ENCODE data around the gene EXOC4. TPM values are rescaled to one million over a fixed set of nuclear protein-coding genes. Genes with fewer than 3 reads are reported as not detected.

Gene EXOC4
- total RNA-seq, 1 experiment from 2014 or later = 75.8 TPM

- H4K91ac ChIP-seq (ENCODE audit: insufficient read length, low read depth, low read length) = no peak overlapping the region
These were observed 845.2 kb downstream of the EXOC4 start for GRCh38 chr7:134098072-134098471.

More at GRCh38 chr7:134098072-134098471, 845.2 kb downstream of the EXOC4 start:
- no peak overlapping the region for H3K4ac ChIP-seq (ENCODE audit: low read depth, low read length)
- no peaks in the 10 kb centered on the region for H3K27me3 Mint-ChIP-seq (ENCODE audit: low read depth)
- no peak overlapping the region for H2BK20ac ChIP-seq (ENCODE audit: low read depth, low read length, poor library complexity, severe bottlenecking)
- H3K27ac Mint-ChIP-seq = no peak overlapping the region
- no peaks in the 10 kb centered on the region for H3K27me3 ChIP-seq (ENCODE audit: insufficient read depth, low read length)
- no peaks in the 10 kb centered on the region for H3K4me1 ChIP-seq (ENCODE audit: insufficient read depth, low read length)
- H3K9ac ChIP-seq (ENCODE audit: extremely low read depth, insufficient read length, low read length) = no peak overlapping the region
- no peak overlapping the region for H3K4me2 ChIP-seq (ENCODE audit: insufficient read depth, insufficient read length, low read length)
- no peak overlapping the region for H2BK120ac ChIP-seq (ENCODE audit: low read depth, low read length, poor library complexity, severe bottlenecking)
- peaks cover 38 to 42% of the 10 kb centered on the region in 2 experiments for H3K9me3 Mint-ChIP-seq
- H4K8ac ChIP-seq (replicated peaks; ENCODE audit: insufficient read length, low read depth, low read length) = no peak overlapping the region
- no peak overlapping the region for H2BK15ac ChIP-seq (ENCODE audit: low read depth, low read length)
- H3K18ac ChIP-seq (ENCODE audit: insufficient read length, low read depth, low read length) = no peak overlapping the region
- no peak overlapping the region for H4K5ac ChIP-seq (ENCODE audit: insufficient read length, low read depth, low read length)
- no peak overlapping the region for H2BK5ac ChIP-seq (ENCODE audit: insufficient read length, low read length)
- H4K20me1 ChIP-seq (ENCODE audit: control insufficient read depth, insufficient read depth, insufficient read length) = no peaks in the 10 kb centered on the region
- H3K36me3 Mint-ChIP-seq (ENCODE audit: insufficient read depth in 1 of 3, low read depth in 3 of 3) = peaks cover 10 to 31% (median 27%) of the 10 kb centered on the region in 3 experiments
- no peak overlapping the region for H3K14ac ChIP-seq (ENCODE audit: insufficient read depth, low read length)
- H3K23ac ChIP-seq (ENCODE audit: insufficient read length, low read depth, low read length) = no peak overlapping the region
- no peak overlapping the region for H2BK12ac ChIP-seq (ENCODE audit: insufficient read length, low read depth, low read length)
- no peak overlapping the region for H2AK5ac ChIP-seq (ENCODE audit: insufficient read length, low read length)
- H3K79me2 ChIP-seq (ENCODE audit: insufficient read depth, low read length) = no peaks in the 10 kb centered on the region
- no peak overlapping the region for H3K27ac ChIP-seq (ENCODE audit: insufficient read length, low read depth, low read length)
- H3K4me3 Mint-ChIP-seq = no peak overlapping the region
- no peak overlapping the region for H3T11ph ChIP-seq (ENCODE audit: low read length)
- no peaks in the 10 kb centered on the region for H3K79me1 ChIP-seq (ENCODE audit: insufficient read depth, low read depth, low read length, poor library complexity, severe bottlenecking)
- no peak overlapping the region for H2AFZ ChIP-seq (ENCODE audit: low read length)
- H3K4me1 Mint-ChIP-seq = peaks cover 12 to 13% of the 10 kb centered on the region in 2 experiments
- H3K23me2 ChIP-seq (ENCODE audit: insufficient read length, low read depth, low read length, poor library complexity, severe bottlenecking) = no peaks in the 10 kb centered on the region
- no peak for DNase-seq
- no peaks in the 10 kb centered on the region for H3K9me3 ChIP-seq (ENCODE audit: control insufficient read depth, low read depth, low read length)
- H3K56ac ChIP-seq (ENCODE audit: insufficient read length, low read depth, low read length) = no peak overlapping the region
- no CpG with 5 or more reads among the region's 4 CpGs for WGBS (ENCODE audit: extremely low coverage, insufficient read length, low lambda C conversion rate)
- TF ChIP-seq CTCF (conservative IDR thresholded peaks at IDR 0.05) = no peak
